Measurements from ENCODE around the gene PRCP.

DNA sequence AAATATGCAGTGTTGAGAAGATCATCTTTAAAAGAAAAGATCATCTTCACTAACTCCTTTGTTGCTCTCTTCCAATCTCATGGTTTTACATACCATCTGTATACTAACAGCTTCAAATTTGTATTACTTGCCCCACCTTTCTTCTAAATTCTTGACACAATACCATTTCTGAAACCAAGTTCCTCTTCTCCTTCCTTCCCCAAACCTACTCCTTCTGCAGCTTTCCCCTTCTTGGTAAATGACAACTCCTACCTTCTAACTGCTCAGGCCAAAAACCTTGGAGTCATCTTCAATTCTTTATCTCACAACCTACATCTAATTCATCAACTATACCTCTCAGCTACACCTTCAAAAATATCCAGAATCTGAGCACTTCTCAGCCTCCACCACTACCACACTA is 9.3 kb downstream of the PRCP start:
- TF ChIP-seq CTCF (IDR thresholded peaks at IDR 0.05) (no peak), POLR2A (IDR thresholded peaks at IDR 0.05) (no peak)

Data from adrenal gland (tissue), 5 donors.